OCI-LY1 (cell line): ENCODE data around the gene PRSS23.

Experiments used
- H2AFZ ChIP-seq: fragments of 200-600 bp; sonication (generic), shearing (Covaris generic); 2 replicates; pipeline ENCODE4 v1.6.0; 2014; ENCODE audit warnings: antibody characterized with exemption, mild to moderate bottlenecking, low read length
- H3F3A ChIP-seq: fragments of 200-600 bp; sonication (generic), shearing (Covaris generic); 2 replicates; pipeline ENCODE4 v1.6.0; 2014; ENCODE audit warnings: mild to moderate bottlenecking, antibody characterized with exemption, low read length, moderate library complexity; ENCODE audit not compliant: insufficient read depth
- H3K27ac ChIP-seq: fragments of 200-600 bp; sonication (generic); 2 replicates; pipeline ENCODE4 v1.5.1; 2014; ENCODE audit warnings: low read length, mixed run types, mild to moderate bottlenecking, low read depth; ENCODE audit not compliant: poor library complexity, severe bottlenecking
- H3K27me3 ChIP-seq: fragments of 200-600 bp; sonication (generic); 2 replicates; pipeline ENCODE4 v1.6.0; 2014; ENCODE audit warnings: antibody characterized with exemption, mild to moderate bottlenecking, low read length, moderate library complexity; ENCODE audit not compliant: insufficient read depth
- H3K36me3 ChIP-seq: fragments of 200-600 bp; sonication (generic); 2 replicates; pipeline ENCODE4 v1.6.1; 2014; ENCODE audit warnings: mild to moderate bottlenecking, antibody characterized with exemption, low read length, moderate library complexity, mixed read lengths; ENCODE audit not compliant: insufficient read depth
- H3K4me1 ChIP-seq: fragments of 200-600 bp; sonication (generic); 2 replicates; pipeline ENCODE4 v1.5.1; 2014; ENCODE audit warnings: mild to moderate bottlenecking, low read length, moderate library complexity; ENCODE audit not compliant: insufficient read depth, severe bottlenecking
- H3K4me2 ChIP-seq: fragments of 200-600 bp; sonication (generic), shearing (Covaris generic); 2 replicates; pipeline ENCODE4 v1.6.1; 2014; ENCODE audit warnings: low read length
- H3K4me3 ChIP-seq: fragments of 200-600 bp; sonication (generic); 2 replicates; pipeline ENCODE4 v1.5.1; 2014; ENCODE audit warnings: low read length, low read depth, mild to moderate bottlenecking, mixed read lengths; ENCODE audit not compliant: poor library complexity, severe bottlenecking
- H3K79me2 ChIP-seq: fragments of 200-600 bp; shearing (Covaris generic); 2 replicates; pipeline ENCODE4 v1.6.1; 2016; ENCODE audit warnings: mixed run types, low read length, mixed read lengths; ENCODE audit not compliant: insufficient read depth
- H3K9ac ChIP-seq: fragments of 200-600 bp; sonication (generic), shearing (Covaris generic); 2 replicates; pipeline ENCODE4 v1.6.1; 2014; ENCODE audit warnings: mild to moderate bottlenecking, low read length, mixed read lengths
- H3K9me2 ChIP-seq: fragments of 200-600 bp; sonication (generic), shearing (Covaris generic); 2 replicates; pipeline ENCODE4 v1.6.1; 2014; ENCODE audit warnings: low read depth, mild to moderate bottlenecking, low read length, mixed read lengths
- H3K9me3 ChIP-seq: fragments of 200-600 bp; shearing (Covaris generic); 2 replicates; pipeline ENCODE4 v1.6.1; 2014; ENCODE audit warnings: low read length, mixed read lengths
- H4K20me1 ChIP-seq: fragments of 200-600 bp; sonication (generic), shearing (Covaris generic); 2 replicates; pipeline ENCODE4 v1.6.0; 2016; ENCODE audit warnings: mild to moderate bottlenecking, low read length; ENCODE audit not compliant: insufficient read depth
- CTCF ChIP-seq: fragments of 200-600 bp; sonication (generic), shearing (Covaris generic); IDR thresholded peaks from 2 replicates; pipeline ENCODE4 v1.5.1; 2017; ENCODE audit warnings: mild to moderate bottlenecking, antibody characterized with exemption, low read length, moderate library complexity, mixed read lengths
- EZH2 ChIP-seq: fragments of 200-600 bp; sonication (generic), shearing (Covaris generic); IDR thresholded peaks from 2 replicates; pipeline ENCODE4 v1.8.0; 2017; ENCODE audit warnings: borderline replicate concordance, mixed run types, mild to moderate bottlenecking, antibody characterized with exemption, low read length, moderate library complexity, mixed read lengths

Gene PRSS23

GRCh38 chr11:86804951-86805350, 4.6 kb downstream of the PRSS23 start:
- H3K9me3 ChIP-seq, result no peaks in the 10 kb centered on the region
- H3K9ac ChIP-seq, result no peak overlapping the region
- H3K9me2 ChIP-seq, result no peaks in the 10 kb centered on the region
- H3K4me1 ChIP-seq, result no peaks in the 10 kb centered on the region
- no peaks in the 10 kb centered on the region for H4K20me1 ChIP-seq
- H3K4me2 ChIP-seq, result no peak overlapping the region
- H3F3A ChIP-seq, result no peaks in the 10 kb centered on the region
- H3K79me2 ChIP-seq, result no peaks in the 10 kb centered on the region
- no peak overlapping the region for H3K4me3 ChIP-seq
- no peaks in the 10 kb centered on the region for H3K27me3 ChIP-seq
- H3K27ac ChIP-seq, result no peak overlapping the region
- TF ChIP-seq CTCF (no peak), EZH2 (no peak)
- H3K36me3 ChIP-seq, result no peaks in the 10 kb centered on the region
- no peak overlapping the region for H2AFZ ChIP-seq

- Histone ChIP-seq H3K9ac (no peak overlapping the region), H3K27me3 (no peaks in the 10 kb centered on the region), H3K27ac (no peak overlapping the region), H3K9me2 (no peaks in the 10 kb centered on the region), H2AFZ (no peak overlapping the region), H3K9me3 (no peaks in the 10 kb centered on the region), H3K4me2 (no peak overlapping the region), H3F3A (no peaks in the 10 kb centered on the region), H3K79me2 (no peaks in the 10 kb centered on the region), H3K4me1 (no peaks in the 10 kb centered on the region), H4K20me1 (no peaks in the 10 kb centered on the region), H3K4me3 (no peak overlapping the region), H3K36me3 (no peaks in the 10 kb centered on the region)
- TF ChIP-seq CTCF (no peak), EZH2 (no peak)
These were observed 5.5 kb downstream of the PRSS23 start for GRCh38 chr11:86805873-86806310.

GRCh38 chr11:86806903-86807302, 6.6 kb downstream of the PRSS23 start:
- no peak overlapping the region for H3K4me3 ChIP-seq
- H3K9me2 ChIP-seq, result no peaks in the 10 kb centered on the region
- H3F3A ChIP-seq, result no peaks in the 10 kb centered on the region
- no peak overlapping the region for H3K4me2 ChIP-seq
- H3K36me3 ChIP-seq, result no peaks in the 10 kb centered on the region
- H3K27ac ChIP-seq, result no peak overlapping the region
- H3K27me3 ChIP-seq, result no peaks in the 10 kb centered on the region
- H3K79me2 ChIP-seq, result no peaks in the 10 kb centered on the region
- no peaks in the 10 kb centered on the region for H4K20me1 ChIP-seq
- no peaks in the 10 kb centered on the region for H3K4me1 ChIP-seq
- TF ChIP-seq EZH2 (no peak), CTCF (no peak)
- H3K9me3 ChIP-seq, result no peaks in the 10 kb centered on the region
- no peak overlapping the region for H2AFZ ChIP-seq
- no peak overlapping the region for H3K9ac ChIP-seq
